Measurements from ENCODE around the gene SFTA2. TPM values are rescaled to one million over a fixed set of nuclear protein-coding genes. Genes with fewer than 3 reads are reported as not detected.

The SFTA2 gene
- polyA plus RNA-seq, 5 donors = 8.8 to 20.5 (median 17.3) TPM

GRCh38 chr6:30881392-30882203 is 50.4 kb downstream of the SFTA2 start:
- DNase-seq = no peak

Other genes starting within 250 kb of the SFTA2 start
- gene PPP1R18, start 245.5 kb downstream of the SFTA2 start, polyA plus RNA-seq (ENCODE audit: insufficient read depth in 1 of 5, insufficient read length in 5 of 5, low replicate concordance in 1 of 5) = 10 to 100 TPM; 36.9 to 49.7 (median 44.2) TPM
- 10 to 100 TPM; 38.5 to 43.4 (median 41.0) TPM for gene NRM, start 241.2 kb downstream of the SFTA2 start, polyA plus RNA-seq (ENCODE audit: insufficient read depth in 1 of 5, insufficient read length in 5 of 5, low replicate concordance in 1 of 5)
- 10 to 100 TPM; 38.7 to 55.3 (median 44.5) TPM for gene MDC1, start 214.9 kb downstream of the SFTA2 start, polyA plus RNA-seq (ENCODE audit: insufficient read depth in 1 of 5, insufficient read length in 5 of 5, low replicate concordance in 1 of 5)
- gene TUBB, start 211.8 kb downstream of the SFTA2 start, polyA plus RNA-seq (ENCODE audit: insufficient read depth in 1 of 5, insufficient read length in 5 of 5, low replicate concordance in 1 of 5) = 1,000 to 10,000 TPM; 1,106 to 1,526 (median 1,140) TPM
- 100 to 1,000 TPM; 110 to 131 (median 122) TPM for gene FLOT1, start 189.5 kb downstream of the SFTA2 start, polyA plus RNA-seq (ENCODE audit: insufficient read depth in 1 of 5, insufficient read length in 5 of 5, low replicate concordance in 1 of 5)
- gene IER3, start 187.6 kb downstream of the SFTA2 start, polyA plus RNA-seq (ENCODE audit: insufficient read depth in 1 of 5, insufficient read length in 5 of 5, low replicate concordance in 1 of 5) = 10 to 100 TPM in 3 of 5 donors, 1 to 10 TPM in 2; 7.6 to 23.0 (median 14.1) TPM
- gene DDR1, start 47.7 kb downstream of the SFTA2 start, polyA plus RNA-seq (ENCODE audit: insufficient read depth in 1 of 5, insufficient read length in 5 of 5, low replicate concordance in 1 of 5) = 10 to 100 TPM; 73.8 to 96.3 (median 93.7) TPM
- gene GTF2H4, start 24.0 kb downstream of the SFTA2 start, polyA plus RNA-seq (ENCODE audit: insufficient read depth in 1 of 5, insufficient read length in 5 of 5, low replicate concordance in 1 of 5) = 10 to 100 TPM; 39.8 to 56.2 (median 45.0) TPM
- 10 to 100 TPM; 35.3 to 52.5 (median 46.9) TPM for gene VARS2, start 17.9 kb downstream of the SFTA2 start, polyA plus RNA-seq (ENCODE audit: insufficient read depth in 1 of 5, insufficient read length in 5 of 5, low replicate concordance in 1 of 5)
- under 1 TPM; 0.09 to 0.22 (median 0.10) TPM for gene MUCL3, start 8.8 kb upstream of the SFTA2 start, polyA plus RNA-seq (ENCODE audit: insufficient read depth in 1 of 5, insufficient read length in 5 of 5, low replicate concordance in 1 of 5)
- gene MUC21, start 51.5 kb upstream of the SFTA2 start, polyA plus RNA-seq (ENCODE audit: insufficient read depth in 1 of 5, insufficient read length in 5 of 5, low replicate concordance in 1 of 5) = under 1 TPM in 2 of 5 donors, not detected in 3; 0.05 to 0.07 TPM
- not detected for gene MUC22, start 78.3 kb upstream of the SFTA2 start, polyA plus RNA-seq (ENCODE audit: insufficient read depth in 1 of 5, insufficient read length in 5 of 5, low replicate concordance in 1 of 5)
- not detected for gene C6orf15, start 180.4 kb upstream of the SFTA2 start, polyA plus RNA-seq (ENCODE audit: insufficient read depth in 1 of 5, insufficient read length in 5 of 5, low replicate concordance in 1 of 5)
- gene PSORS1C1, start 182.6 kb upstream of the SFTA2 start, polyA plus RNA-seq (ENCODE audit: insufficient read depth in 1 of 5, insufficient read length in 5 of 5, low replicate concordance in 1 of 5) = 1 to 10 TPM in 1 of 5 donors, under 1 TPM in 4; 0.09 to 1.1 (median 0.54) TPM
- gene CDSN, start 188.3 kb upstream of the SFTA2 start, polyA plus RNA-seq (ENCODE audit: insufficient read depth in 1 of 5, insufficient read length in 5 of 5, low replicate concordance in 1 of 5) = under 1 TPM in 1 of 5 donors, not detected in 4; 0.09 TPM
- gene PSORS1C2, start 206.9 kb upstream of the SFTA2 start, polyA plus RNA-seq (ENCODE audit: insufficient read depth in 1 of 5, insufficient read length in 5 of 5, low replicate concordance in 1 of 5) = under 1 TPM in 1 of 5 donors, not detected in 4; 0.16 TPM
- 10 to 100 TPM; 31.0 to 37.9 (median 31.8) TPM for gene CCHCR1, start 225.6 kb upstream of the SFTA2 start, polyA plus RNA-seq (ENCODE audit: insufficient read depth in 1 of 5, insufficient read length in 5 of 5, low replicate concordance in 1 of 5)
- 10 to 100 TPM; 16.1 to 25.3 (median 20.2) TPM for gene TCF19, start 226.4 kb upstream of the SFTA2 start, polyA plus RNA-seq (ENCODE audit: insufficient read depth in 1 of 5, insufficient read length in 5 of 5, low replicate concordance in 1 of 5)
- under 1 TPM; 0.65 to 1.00 (median 0.90) TPM for gene POU5F1, start 238.5 kb upstream of the SFTA2 start, polyA plus RNA-seq (ENCODE audit: insufficient read depth in 1 of 5, insufficient read length in 5 of 5, low replicate concordance in 1 of 5)